K562 (cell line): ENCODE measurements around the gene IRGQ. TPM values are rescaled to one million over a fixed set of nuclear protein-coding genes. Genes with fewer than 3 reads are reported as not detected.

Source experiments
- BMI1 ChIP-seq: fragments of 150-350 bp; IDR thresholded peaks from 2 replicates; pipeline ENCODE4 v1.6.1; 2014; ENCODE audit warnings: low read length
- HSF4 ChIP-seq: fragments of 250-450 bp; sonication (Bioruptor Pico); IDR thresholded peaks from 2 replicates; pipeline ENCODE4 v2.1.2; 2022; ENCODE audit warnings: mild to moderate bottlenecking, moderate library complexity, borderline replicate concordance
- ID3 ChIP-seq, 2 experiments: fragments of 250-450 bp in 1 of 2; fragments of 450-650 bp in 1 of 2; sonication (Bioruptor Pico) in 1 of 2; IDR thresholded peaks; 2 replicates each; pipeline versions ENCODE4 v1.6.1 to v1.8.0; 2016 to 2021; ENCODE audit warnings: mild to moderate bottlenecking in 2 of 2, moderate library complexity in 2 of 2, missing compliant biosample characterization in 1 of 2, missing genetic modification characterization in 1 of 2
- MYBL2 ChIP-seq, 2 experiments: fragments of 450-650 bp in 1 of 2; sonication (generic) in 1 of 2; formaldehyde crosslinking in 1 of 2; IDR thresholded peaks; 2 replicates each; pipeline versions ENCODE4 v1.6.1 to v1.8.1; 2017 to 2022; ENCODE audit warnings: borderline replicate concordance in 1 of 2, inconsistent platforms in 1 of 2, low read depth in 1 of 2, mild to moderate bottlenecking in 1 of 2, missing genetic modification reagents in 1 of 2, moderate library complexity in 1 of 2
- NFE2L1 ChIP-seq: fragments of 450-650 bp; IDR thresholded peaks from 2 replicates; pipeline ENCODE4 v1.6.1; 2016; ENCODE audit warnings: missing genetic modification characterization, low read depth, mild to moderate bottlenecking, missing compliant biosample characterization, moderate library complexity, borderline replicate concordance
- POLR2B ChIP-seq: fragments of 450-650 bp; IDR thresholded peaks from 2 replicates; pipeline ENCODE4 v1.6.1; 2018; ENCODE audit warnings: low read depth; ENCODE audit not compliant: partially characterized antibody
- STAT5A ChIP-seq: IDR thresholded peaks from 2 replicates; pipeline ENCODE4 v1.6.1; 2012; ENCODE audit warnings: low read length, inconsistent platforms, borderline replicate concordance
- ZKSCAN1 ChIP-seq: fragments of 150-350 bp; IDR thresholded peaks from 2 replicates; pipeline ENCODE4 v1.6.1; 2016; ENCODE audit warnings: low read depth, low read length
- ZNF3 ChIP-seq: fragments of 250-450 bp; sonication (Bioruptor Pico); IDR thresholded peaks from 2 replicates; pipeline ENCODE4 v1.5.0; 2021; ENCODE audit warnings: mild to moderate bottlenecking, moderate library complexity
- ZNF551 ChIP-seq: fragments of 250-450 bp; sonication (Bioruptor Pico); IDR thresholded peaks from 2 replicates; pipeline ENCODE4 v1.5.0; 2021; ENCODE audit warnings: mild to moderate bottlenecking, moderate library complexity
- ZNF77 ChIP-seq: fragments of 250-450 bp; sonication (Bioruptor Pico); IDR thresholded peaks from 2 replicates; pipeline ENCODE4 v1.5.0; 2020
- polyA plus RNA-seq, 8 experiments: library from polyadenylated mRNA; depleted of rRNA in 4 of 8; stranded (reverse) in 5 of 8; unstranded in 3 of 8; fragments of >200 nt; fragmentation: Nextera tagmentation in 2 of 8; fragmentation: Illumina TruSeq in 1 of 8; extraction: Ambion mirVana in 2 of 8; extraction: Trizol in 1 of 8; gene quantifications; 2 replicates each; pipeline versions ENCODE4 v1.2.1 to v1.2.3, GENCODE V29; 2011 to 2014; ENCODE audit warnings: inconsistent platforms in 1 of 8, missing spikeins in 1 of 8
- total RNA-seq, 7 experiments: library from RNA; depleted of rRNA in 6 of 7; stranded (reverse); fragments of >200 nt in 6 of 7; fragmentation: Illumina TruSeq in 2 of 7; extraction: Trizol in 2 of 7; gene quantifications; 2 replicates each; pipeline versions ENCODE4 v1.2.1 to v1.2.3, GENCODE V29; 2011 to 2021; ENCODE audit warnings: low replicate concordance in 1 of 7
- TF ChIP-seq, protein P1 (sequence below): fragments of 250-450 bp; sonication (Bioruptor Pico); IDR thresholded peaks from 2 replicates; pipeline ENCODE4 v1.5.0; 2020; ENCODE audit warnings: mild to moderate bottlenecking
- TF ChIP-seq, protein P2 (sequence below): fragments of 250-450 bp; sonication (Bioruptor Pico); IDR thresholded peaks from 2 replicates; pipeline ENCODE4 v1.9.0; 2021; ENCODE audit warnings: mild to moderate bottlenecking, inconsistent platforms

The IRGQ gene
- total and polyA plus RNA-seq, 9 of the 15 experiments (the other 6 are each of a cell fraction or from before 2014, with no cell fraction given) = 3.5 to 19.2 (median 7.9) TPM

- no peak for TF ChIP-seq ZNF551 (CRISPR knock-in tag)
- no peak for TF ChIP-seq ID3 (CRISPR knock-in tag; IDR thresholded peaks at IDR 0.05)
- no peak for TF ChIP-seq ID3 (tag; IDR thresholded peaks at IDR 0.05)
- no peak for TF ChIP-seq HSF4 (CRISPR knock-in tag)
- TF ChIP-seq, protein P1, sequence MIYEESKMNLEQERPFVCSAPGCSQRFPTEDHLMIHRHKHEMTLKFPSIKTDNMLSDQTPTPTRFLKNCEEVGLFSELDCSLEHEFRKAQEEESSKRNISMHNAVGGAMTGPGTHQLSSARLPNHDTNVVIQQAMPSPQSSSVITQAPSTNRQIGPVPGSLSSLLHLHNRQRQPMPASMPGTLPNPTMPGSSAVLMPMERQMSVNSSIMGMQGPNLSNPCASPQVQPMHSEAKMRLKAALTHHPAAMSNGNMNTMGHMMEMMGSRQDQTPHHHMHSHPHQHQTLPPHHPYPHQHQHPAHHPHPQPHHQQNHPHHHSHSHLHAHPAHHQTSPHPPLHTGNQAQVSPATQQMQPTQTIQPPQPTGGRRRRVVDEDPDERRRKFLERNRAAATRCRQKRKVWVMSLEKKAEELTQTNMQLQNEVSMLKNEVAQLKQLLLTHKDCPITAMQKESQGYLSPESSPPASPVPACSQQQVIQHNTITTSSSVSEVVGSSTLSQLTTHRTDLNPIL (CRISPR knock-in tag) = no peak
- TF ChIP-seq BMI1 = no peak
- TF ChIP-seq ZNF3 (CRISPR knock-in tag) = no peak
- TF ChIP-seq STAT5A = no peak
- TF ChIP-seq ZKSCAN1 = peak; percentile 50; the same call in 1 of the 2 replicates
- no peak for TF ChIP-seq NFE2L1 (tag)
- peak; percentile 84 for TF ChIP-seq POLR2B
- no peak for TF ChIP-seq ZNF77 (CRISPR knock-in tag)
- TF ChIP-seq, protein P2, sequence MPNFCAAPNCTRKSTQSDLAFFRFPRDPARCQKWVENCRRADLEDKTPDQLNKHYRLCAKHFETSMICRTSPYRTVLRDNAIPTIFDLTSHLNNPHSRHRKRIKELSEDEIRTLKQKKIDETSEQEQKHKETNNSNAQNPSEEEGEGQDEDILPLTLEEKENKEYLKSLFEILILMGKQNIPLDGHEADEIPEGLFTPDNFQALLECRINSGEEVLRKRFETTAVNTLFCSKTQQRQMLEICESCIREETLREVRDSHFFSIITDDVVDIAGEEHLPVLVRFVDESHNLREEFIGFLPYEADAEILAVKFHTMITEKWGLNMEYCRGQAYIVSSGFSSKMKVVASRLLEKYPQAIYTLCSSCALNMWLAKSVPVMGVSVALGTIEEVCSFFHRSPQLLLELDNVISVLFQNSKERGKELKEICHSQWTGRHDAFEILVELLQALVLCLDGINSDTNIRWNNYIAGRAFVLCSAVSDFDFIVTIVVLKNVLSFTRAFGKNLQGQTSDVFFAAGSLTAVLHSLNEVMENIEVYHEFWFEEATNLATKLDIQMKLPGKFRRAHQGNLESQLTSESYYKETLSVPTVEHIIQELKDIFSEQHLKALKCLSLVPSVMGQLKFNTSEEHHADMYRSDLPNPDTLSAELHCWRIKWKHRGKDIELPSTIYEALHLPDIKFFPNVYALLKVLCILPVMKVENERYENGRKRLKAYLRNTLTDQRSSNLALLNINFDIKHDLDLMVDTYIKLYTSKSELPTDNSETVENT = 0 out of 2 replicates have a peak, but pooled peaks have one; percentile 34
- TF ChIP-seq MYBL2 (IDR thresholded peaks at IDR 0.05; ENCODE audit: low read depth) = no peak
- no peak for TF ChIP-seq MYBL2 (CRISPR knock-in tag; IDR thresholded peaks at IDR 0.05; ENCODE audit: borderline replicate concordance)
Measured at GRCh38 chr19:43575156-43575950, 20.6 kb downstream of the IRGQ start, which contains the start of the genes PINLYP and XRCC1 (continued).
